Measurements from ENCODE around the gene PSORS1C1. TPM values are rescaled to one million over a fixed set of nuclear protein-coding genes. Genes with fewer than 3 reads are reported as not detected.

PSORS1C1 gene
- total RNA-seq, 2 donors from 2014 or later: 0.67 TPM; not detected in 1

- peaks cover 10% of the 10 kb centered on the region for H3K4me1 Mint-ChIP-seq (ENCODE audit: low read depth)
These were observed 3.6 kb upstream of the PSORS1C1 start for GRCh38 chr6:31110825-31111582.

GRCh38 chr6:31111712-31112111, 2.9 kb upstream of the PSORS1C1 start:
- H3K27me3 Mint-ChIP-seq (ENCODE audit: low read depth): peaks cover 10% of the 10 kb centered on the region
- no peaks in the 10 kb centered on the region for H3K36me3 Mint-ChIP-seq (ENCODE audit: insufficient read depth in 2 of 2)
- H3K27ac Mint-ChIP-seq: no peak overlapping the region
- no peaks in the 10 kb centered on the region for H3K9me3 Mint-ChIP-seq
- DNase-seq: no peak
- peaks cover 10% of the 10 kb centered on the region for H3K4me1 Mint-ChIP-seq (ENCODE audit: low read depth)
- H3K4me3 Mint-ChIP-seq: no peak overlapping the region
- ATAC-seq (replicated peaks in 1 of 2): no peak

More at GRCh38 chr6:31110825-31111582, 3.6 kb upstream of the PSORS1C1 start:
- peaks cover 10% of the 10 kb centered on the region for H3K27me3 Mint-ChIP-seq (ENCODE audit: low read depth)
- no peaks in the 10 kb centered on the region for H3K9me3 Mint-ChIP-seq
- no peaks in the 10 kb centered on the region for H3K36me3 Mint-ChIP-seq (ENCODE audit: insufficient read depth in 2 of 2)
- ATAC-seq (replicated peaks in 1 of 2): no peak
- no peak overlapping the region for H3K27ac Mint-ChIP-seq
- no peak for DNase-seq
- H3K4me3 Mint-ChIP-seq: no peak overlapping the region

- DNase-seq (no peak), ATAC-seq (replicated peaks in 1 of 2) (no peak)
- Mint-ChIP-seq H3K4me3 (no peak within 1 kb of the TSS), H3K4me1 (ENCODE audit: low read depth) (peaks cover 10% of the 10 kb centered on the region), H3K9me3 (no peaks in the 10 kb centered on the region), H3K36me3 (ENCODE audit: insufficient read depth in 2 of 2) (no peaks in the 10 kb centered on the region), H3K27ac (no peak within 1 kb of the TSS), H3K27me3 (ENCODE audit: low read depth) (peaks cover 10% of the 10 kb centered on the region)
These were observed 2.1 kb upstream of the PSORS1C1 start, which contains the start of gene C6orf15 for GRCh38 chr6:31112478-31112877. Gene C6orf15, minus strand, starts transcription at chr6:31112575. Its CDS starts 20 bp downstream, at chr6:31112555.

- Mint-ChIP-seq H3K4me1 (ENCODE audit: low read depth) (peaks cover 10% of the 10 kb centered on the region), H3K36me3 (ENCODE audit: insufficient read depth in 2 of 2) (no peaks in the 10 kb centered on the region), H3K9me3 (no peaks in the 10 kb centered on the region), H3K27ac (no peak overlapping the region), H3K27me3 (ENCODE audit: low read depth) (peaks cover 10% of the 10 kb centered on the region), H3K4me3 (no peak overlapping the region)
- DNase-seq: no peak
- ATAC-seq (replicated peaks in 1 of 2): no peak
These were observed 599 bp upstream of the PSORS1C1 start for GRCh38 chr6:31113861-31114540.

- Mint-ChIP-seq H3K36me3 (ENCODE audit: insufficient read depth in 2 of 2) (no peaks in the 10 kb centered on the region), H3K4me1 (ENCODE audit: low read depth) (peaks cover 10% of the 10 kb centered on the region), H3K27me3 (ENCODE audit: low read depth) (no peaks in the 10 kb centered on the region), H3K27ac (no peak overlapping the region), H3K4me3 (no peak overlapping the region), H3K9me3 (no peaks in the 10 kb centered on the region)
- DNase-seq: no peak
- no peak for ATAC-seq (replicated peaks in 1 of 2)
These were observed 610 bp downstream of the PSORS1C1 start for GRCh38 chr6:31114970-31115849.

GRCh38 chr6:31115941-31116560, 1.5 kb downstream of the PSORS1C1 start:
- no peaks in the 10 kb centered on the region for H3K27me3 Mint-ChIP-seq (ENCODE audit: low read depth)
- DNase-seq: no peak
- H3K9me3 Mint-ChIP-seq: no peaks in the 10 kb centered on the region
- H3K4me3 Mint-ChIP-seq: no peak overlapping the region
- peaks cover 10% of the 10 kb centered on the region for H3K4me1 Mint-ChIP-seq (ENCODE audit: low read depth)
- no peak overlapping the region for H3K27ac Mint-ChIP-seq
- no peak for ATAC-seq (replicated peaks in 1 of 2)
- H3K36me3 Mint-ChIP-seq (ENCODE audit: insufficient read depth in 2 of 2): no peaks in the 10 kb centered on the region

- Mint-ChIP-seq H3K4me3 (no peak overlapping the region), H3K9me3 (no peaks in the 10 kb centered on the region), H3K27me3 (ENCODE audit: low read depth) (no peaks in the 10 kb centered on the region), H3K4me1 (ENCODE audit: low read depth) (peaks cover 10% of the 10 kb centered on the region), H3K36me3 (ENCODE audit: insufficient read depth in 2 of 2) (no peaks in the 10 kb centered on the region), H3K27ac (no peak overlapping the region)
- no peak for ATAC-seq (replicated peaks in 1 of 2)
- no peak for DNase-seq
These were observed 2.2 kb downstream of the PSORS1C1 start for GRCh38 chr6:31116661-31117385.

GRCh38 chr6:31118178-31118577, 3.6 kb downstream of the PSORS1C1 start:
- H3K36me3 Mint-ChIP-seq (ENCODE audit: insufficient read depth in 2 of 2): no peaks in the 10 kb centered on the region
- no peaks in the 10 kb centered on the region for H3K27me3 Mint-ChIP-seq (ENCODE audit: low read depth)
- no peak for DNase-seq
- H3K4me1 Mint-ChIP-seq (ENCODE audit: low read depth): peaks cover 10% of the 10 kb centered on the region
- H3K27ac Mint-ChIP-seq: no peak overlapping the region
- no peak for ATAC-seq (replicated peaks in 1 of 2)
- H3K4me3 Mint-ChIP-seq: no peak overlapping the region
- H3K9me3 Mint-ChIP-seq: no peaks in the 10 kb centered on the region

- Mint-ChIP-seq H3K36me3 (ENCODE audit: insufficient read depth in 2 of 2) (no peaks in the 10 kb centered on the region), H3K4me1 (ENCODE audit: low read depth) (peaks cover 5% of the 10 kb centered on the region), H3K27ac (no peak within 1 kb of the TSS), H3K4me3 (no peak within 1 kb of the TSS), H3K27me3 (ENCODE audit: low read depth) (no peaks in the 10 kb centered on the region), H3K9me3 (no peaks in the 10 kb centered on the region)
- DNase-seq (no peak), ATAC-seq (replicated peaks in 1 of 2) (no peak)
These were observed 5.7 kb downstream of the PSORS1C1 start, which contains the start of gene CDSN for GRCh38 chr6:31120151-31120915. Gene CDSN, minus strand, starts transcription at chr6:31120446. Its CDS starts 27 bp downstream, at chr6:31120419.

- Mint-ChIP-seq H3K27me3 (ENCODE audit: low read depth) (no peaks in the 10 kb centered on the region), H3K4me3 (no peak overlapping the region), H3K9me3 (no peaks in the 10 kb centered on the region), H3K36me3 (ENCODE audit: insufficient read depth in 2 of 2) (no peaks in the 10 kb centered on the region), H3K4me1 (ENCODE audit: low read depth) (no peaks in the 10 kb centered on the region), H3K27ac (no peak overlapping the region)
- DNase-seq (no peak), ATAC-seq (replicated peaks in 1 of 2) (no peak)
These were observed 6.7 kb downstream of the PSORS1C1 start for GRCh38 chr6:31121131-31121790.

Measured in activated T-cell treated with anti-CD3 and anti-CD28 coated beads, Interleukin-2, amount 50 U/mL, for 72 hours (primary cell).